Measurements from ENCODE around the gene FST.

FST gene

GRCh38 chr5:53463909-53464621 lies 16.4 kb upstream of the FST start:
- H3K36me3 Mint-ChIP-seq (ENCODE audit: low read depth), result no peaks in the 10 kb centered on the region
- no peaks in the 10 kb centered on the region for H3K4me1 Mint-ChIP-seq (ENCODE audit: low read depth)
- H3K27me3 Mint-ChIP-seq, result peaks cover 44% of the 10 kb centered on the region
- H3K9me3 Mint-ChIP-seq, result no peaks in the 10 kb centered on the region
- H3K4me3 Mint-ChIP-seq, result no peak overlapping the region
- no peak overlapping the region for H3K27ac Mint-ChIP-seq
- no peak for DNase-seq

- no peak for DNase-seq
- Mint-ChIP-seq H3K9me3 (no peaks in the 10 kb centered on the region), H3K4me3 (no peak overlapping the region), H3K4me1 (ENCODE audit: low read depth) (no peaks in the 10 kb centered on the region), H3K27ac (no peak overlapping the region), H3K36me3 (ENCODE audit: low read depth) (no peaks in the 10 kb centered on the region), H3K27me3 (peaks cover 50% of the 10 kb centered on the region)
Observed at GRCh38 chr5:53464722-53465121, 15.7 kb upstream of the FST start.

DNA sequence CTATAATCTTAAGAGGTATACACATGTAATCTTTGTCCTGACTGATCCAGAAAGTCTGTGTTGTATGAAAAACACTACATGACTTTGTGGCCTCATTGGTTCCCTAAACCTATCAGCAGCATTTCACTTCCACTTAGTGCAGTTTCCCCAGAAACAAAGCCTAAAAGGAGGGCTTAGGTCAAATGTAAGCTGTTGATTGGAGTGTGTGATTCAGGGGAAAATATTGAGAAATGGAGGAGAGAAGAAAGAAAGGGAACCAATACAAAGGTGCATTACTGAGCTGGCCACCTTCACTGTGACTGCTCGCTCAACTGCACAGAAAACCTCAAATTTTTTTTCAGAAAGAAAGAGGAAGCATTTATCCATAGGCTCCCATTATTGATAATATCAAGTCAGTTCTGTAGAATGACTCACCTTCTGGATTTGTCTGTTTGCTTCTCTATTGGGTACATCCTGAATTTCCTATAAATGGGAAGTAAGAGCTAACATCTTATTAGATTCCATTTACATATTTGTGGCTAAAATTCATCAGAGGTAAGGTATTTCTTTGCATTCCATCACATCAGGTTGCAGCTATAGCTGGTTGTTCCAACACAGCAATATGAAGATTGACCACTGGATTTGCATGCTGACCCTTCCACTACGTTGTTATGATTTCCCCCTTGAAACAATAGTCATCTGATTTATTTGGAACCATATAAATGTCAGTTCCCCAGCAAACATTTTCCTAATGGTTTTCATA lies 10.3 kb upstream of the FST start:
- Mint-ChIP-seq H3K27me3 (peaks cover 70% of the 10 kb centered on the region), H3K36me3 (ENCODE audit: low read depth) (no peaks in the 10 kb centered on the region)
- DNase-seq, result no peak

GRCh38 chr5:53472279-53472678 lies 8.2 kb upstream of the FST start:
- H3K27ac Mint-ChIP-seq, result no peak overlapping the region
- no peak for DNase-seq
- H3K9me3 Mint-ChIP-seq, result no peaks in the 10 kb centered on the region
- H3K36me3 Mint-ChIP-seq (ENCODE audit: low read depth), result no peaks in the 10 kb centered on the region
- H3K27me3 Mint-ChIP-seq, result peaks cover 78% of the 10 kb centered on the region
- H3K4me3 Mint-ChIP-seq, result no peak overlapping the region
- H3K4me1 Mint-ChIP-seq (ENCODE audit: low read depth), result no peaks in the 10 kb centered on the region

More for the DNA sequence above, 10.3 kb upstream of the FST start:
- Mint-ChIP-seq H3K9me3 (no peaks in the 10 kb centered on the region), H3K4me3 (no peak overlapping the region), H3K4me1 (ENCODE audit: low read depth) (no peaks in the 10 kb centered on the region), H3K27ac (no peak overlapping the region)

- H3K27ac Mint-ChIP-seq, result no peak overlapping the region
- H3K9me3 Mint-ChIP-seq, result no peaks in the 10 kb centered on the region
- no peak for DNase-seq
- H3K4me3 Mint-ChIP-seq, result no peak overlapping the region
- no peaks in the 10 kb centered on the region for H3K36me3 Mint-ChIP-seq (ENCODE audit: low read depth)
- no peaks in the 10 kb centered on the region for H3K4me1 Mint-ChIP-seq (ENCODE audit: low read depth)
- peaks cover 81% of the 10 kb centered on the region for H3K27me3 Mint-ChIP-seq
Observed at GRCh38 chr5:53472720-53473510, 7.5 kb upstream of the FST start.

GRCh38 chr5:53473633-53474032 lies 6.8 kb upstream of the FST start:
- H3K27ac Mint-ChIP-seq, result no peak overlapping the region

DNA sequence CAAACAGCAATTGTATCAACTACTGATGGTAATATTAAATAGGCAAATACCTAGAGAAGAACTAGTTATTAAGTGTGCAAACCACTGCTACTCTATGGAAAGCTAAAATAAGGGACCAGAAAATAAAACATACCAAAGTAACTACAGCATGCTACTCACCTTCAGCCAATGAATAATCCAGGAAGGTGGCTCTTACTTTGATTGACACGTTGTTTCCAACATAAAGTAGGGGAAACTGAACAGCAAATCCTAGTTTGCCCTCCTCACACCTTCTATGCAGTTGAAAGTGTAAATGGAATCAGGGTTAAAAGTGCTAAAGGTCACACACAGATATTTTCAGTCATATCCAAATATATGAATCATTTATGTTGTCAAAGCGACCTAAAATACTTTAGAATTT lies 5.1 kb upstream of the FST start:
- DNase-seq, result no peak
- peaks cover 12% of the 10 kb centered on the region for H3K4me1 Mint-ChIP-seq (ENCODE audit: low read depth)
- H3K27me3 Mint-ChIP-seq, result peaks cover 84% of the 10 kb centered on the region
- no peak overlapping the region for H3K27ac Mint-ChIP-seq
- H3K4me3 Mint-ChIP-seq, result no peak overlapping the region
- no peaks in the 10 kb centered on the region for H3K36me3 Mint-ChIP-seq (ENCODE audit: low read depth)
- H3K9me3 Mint-ChIP-seq, result no peaks in the 10 kb centered on the region

More at GRCh38 chr5:53473633-53474032, 6.8 kb upstream of the FST start:
- peaks cover 4% of the 10 kb centered on the region for H3K4me1 Mint-ChIP-seq (ENCODE audit: low read depth)
- H3K27me3 Mint-ChIP-seq, result peaks cover 85% of the 10 kb centered on the region
- H3K4me3 Mint-ChIP-seq, result no peak overlapping the region
- no peak for DNase-seq
- H3K9me3 Mint-ChIP-seq, result no peaks in the 10 kb centered on the region
- H3K36me3 Mint-ChIP-seq (ENCODE audit: low read depth), result no peaks in the 10 kb centered on the region

GRCh38 chr5:53476019-53476418 lies 4.4 kb upstream of the FST start:
- Mint-ChIP-seq H3K4me3 (no peak overlapping the region), H3K36me3 (ENCODE audit: low read depth) (no peaks in the 10 kb centered on the region), H3K9me3 (no peaks in the 10 kb centered on the region), H3K27ac (no peak overlapping the region), H3K4me1 (ENCODE audit: low read depth) (peaks cover 16% of the 10 kb centered on the region), H3K27me3 (peaks cover 81% of the 10 kb centered on the region)
- DNase-seq, result no peak

- H3K27ac Mint-ChIP-seq, result no peak overlapping the region
- no peak for DNase-seq
- H3K4me3 Mint-ChIP-seq, result no peak overlapping the region
- peaks cover 22% of the 10 kb centered on the region for H3K4me1 Mint-ChIP-seq (ENCODE audit: low read depth)
- H3K9me3 Mint-ChIP-seq, result no peaks in the 10 kb centered on the region
- peaks cover 81% of the 10 kb centered on the region for H3K27me3 Mint-ChIP-seq
- H3K36me3 Mint-ChIP-seq (ENCODE audit: low read depth), result no peaks in the 10 kb centered on the region
Observed at GRCh38 chr5:53476531-53477480, 3.6 kb upstream of the FST start.

- Mint-ChIP-seq H3K36me3 (ENCODE audit: low read depth) (no peaks in the 10 kb centered on the region), H3K27me3 (peaks cover 77% of the 10 kb centered on the region), H3K4me1 (ENCODE audit: low read depth) (peaks cover 37% of the 10 kb centered on the region), H3K9me3 (no peaks in the 10 kb centered on the region), H3K4me3 (peak overlapping the region; percentile 81), H3K27ac (no peak overlapping the region)
- no peak for DNase-seq
Observed at GRCh38 chr5:53478411-53479044, 1.9 kb upstream of the FST start.

- Mint-ChIP-seq H3K4me1 (ENCODE audit: low read depth) (peaks cover 39% of the 10 kb centered on the region), H3K27ac (no peak overlapping the region), H3K27me3 (peaks cover 77% of the 10 kb centered on the region), H3K4me3 (peak overlapping the region; percentile 81), H3K9me3 (no peaks in the 10 kb centered on the region), H3K36me3 (ENCODE audit: low read depth) (no peaks in the 10 kb centered on the region)
- no peak for DNase-seq
Observed at GRCh38 chr5:53479045-53479589, 1.3 kb upstream of the FST start.

- no peak overlapping the region for H3K27ac Mint-ChIP-seq
- DNase-seq, result peak; percentile 56
Observed at GRCh38 chr5:53479590-53480415, 626 bp upstream of the FST start.

More at GRCh38 chr5:53479590-53480415, 626 bp upstream of the FST start:
- peaks cover 39% of the 10 kb centered on the region for H3K4me1 Mint-ChIP-seq (ENCODE audit: low read depth)
- H3K36me3 Mint-ChIP-seq (ENCODE audit: low read depth), result no peaks in the 10 kb centered on the region
- H3K9me3 Mint-ChIP-seq, result no peaks in the 10 kb centered on the region
- peaks cover 74% of the 10 kb centered on the region for H3K27me3 Mint-ChIP-seq
- peak overlapping the region; percentile 81 for H3K4me3 Mint-ChIP-seq
